ENCODE data around the gene CKS1B. TPM values are rescaled to one million over a fixed set of nuclear protein-coding genes. Genes with fewer than 3 reads are reported as not detected.

CKS1B gene
- total and polyA plus RNA-seq, 9 of the 15 experiments (the other 6 are each of a cell fraction or from before 2014, with no cell fraction given): 215 to 1,103 (median 460) TPM

DNA sequence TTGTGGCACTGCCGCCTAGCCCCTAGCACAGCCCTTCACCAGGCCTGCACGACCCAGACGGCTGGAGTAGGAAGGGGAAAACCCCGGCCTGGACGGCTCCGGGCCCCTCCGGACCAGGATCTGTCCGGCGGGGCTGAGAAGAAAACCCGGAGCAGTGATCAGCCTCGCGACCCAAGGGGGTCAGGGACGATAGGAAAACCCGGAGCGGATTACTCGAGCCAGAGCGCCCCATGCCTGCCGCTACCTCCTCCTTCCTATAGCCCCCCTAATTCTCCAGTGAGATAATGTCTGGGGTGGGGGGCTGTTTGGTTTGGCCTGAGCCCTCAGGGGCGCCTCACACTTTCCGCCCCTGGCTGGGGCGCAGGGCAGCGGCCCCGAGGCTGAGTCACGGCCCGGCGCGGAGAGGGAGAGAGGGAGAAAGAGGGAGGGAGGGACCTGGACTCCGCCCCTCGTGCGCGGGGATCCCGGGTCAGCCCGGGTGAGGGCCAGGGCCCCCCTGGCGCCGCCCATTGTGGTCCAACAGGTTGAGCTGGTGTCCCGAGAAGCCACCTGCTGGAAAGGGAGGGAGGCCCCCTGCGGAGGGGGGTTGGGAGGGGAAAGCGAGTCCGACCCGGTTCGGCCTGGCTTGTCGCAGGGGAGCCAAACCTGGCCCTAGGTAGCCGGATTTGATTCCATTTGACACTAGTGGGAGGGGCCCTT lies 26.4 kb downstream of the CKS1B start:
- Histone ChIP-seq H4K20me1 (replicated peaks; ENCODE audit: control insufficient read depth, insufficient read depth, low read length) (no peaks in the 10 kb centered on the region), H3K9me1 (ENCODE audit: control insufficient read depth, insufficient read depth, low read length) (no peaks in the 10 kb centered on the region), H3K36me3 (ENCODE audit: control insufficient read depth, insufficient read depth, low read length) (peaks cover 15% of the 10 kb centered on the region; the same call in 2 of the 3 replicates), H3K27me3 (ENCODE audit: control insufficient read depth in 2 of 2, insufficient read depth in 2 of 2, low read length in 2 of 2) (no peaks in the 10 kb centered on the region), H3K9ac (ENCODE audit: insufficient read depth in 1 of 2, low read depth in 2 of 2, low read length in 2 of 2) (peak overlapping the region; percentile 89 to 96), H3K4me1 (replicated peaks in 1 of 2; ENCODE audit: control insufficient read depth in 2 of 2, insufficient read depth in 2 of 2, low read length in 2 of 2) (peaks cover 31 to 65% of the 10 kb centered on the region in 2 experiments), H3K79me2 (ENCODE audit: control insufficient read depth, insufficient read depth, low read length) (peaks cover 40% of the 10 kb centered on the region), H3K4me3 (peak overlapping the region; percentile 71), H3K27ac (ENCODE audit: extremely low read depth, low read depth, low read length) (peak overlapping the region; percentile 97), H2AFZ (ENCODE audit: low read depth, low read length) (peak overlapping the region; percentile 93), H3K4me2 (ENCODE audit: insufficient read depth, low read length) (peak overlapping the region; percentile 98), H3K9me3 (replicated peaks; ENCODE audit: control insufficient read depth, insufficient read depth, low read depth, low read length) (no peaks in the 10 kb centered on the region)
- DNase-seq (ENCODE audit: extremely low read depth in 1 of 4, low spot score in 3 of 4) (peak; percentile 80 to 97 (median 86)), FAIRE-seq (peak; percentile 84), ATAC-seq (peak; percentile 73)
- ChIA-PET CTCF (ENCODE audit: low intra/inter-chr PET ratio) (interaction anchor here (1.3 to 1.6 kb wide), 2 partner anchors 17 to 40 kb away, joined by 6 read pairs; partner anchors contain the start of gene PYGO2), POLR2A (interaction anchor here (0.6 to 8.2 kb wide), 15 partner anchors 9 to 1434 kb away, joined by 3 to 80 read pairs (median 3); partner anchors contain the start of genes FLAD1 and PBXIP1)
- in situ Hi-C loops (cut with MboI): no loop called here
- intact Hi-C loops (cut with micrococcal nuclease): loop anchor here (1.0 to 5.0 kb wide), 5 partner anchors 27 to 444 kb away; partner anchors contain the start of genes CKS1B, EFNA3, PYGO2 and UBE2Q1
- no TSS peak for BruUV-seq (replicated peaks)
- WGBS (ENCODE audit: insufficient coverage, low coverage, missing lambda C conversion rate): 0% methylated on average over 21 of the region's 43 CpGs
- TF ChIP-seq RBM17 (IDR thresholded peaks at IDR 0.05; ENCODE audit: borderline replicate concordance, low read depth, low read length) (no peak), TBL1XR1 (IDR thresholded peaks at IDR 0.05; ENCODE audit: low read length in 2 of 2) (peak; percentile 45 to 56; a peak in 1 of 4 replicates), TSHZ1 (CRISPR knock-in tag; IDR thresholded peaks at IDR 0.05) (0 out of 2 replicates have a peak, but pooled peaks have one; percentile 8), PHF20 (IDR thresholded peaks at IDR 0.05; ENCODE audit: partially characterized antibody) (peak; percentile 45), GTF2A2 (tag; IDR thresholded peaks at IDR 0.05) (peak; percentile 58; the same call in 1 of the 2 replicates), KLF13 (tag; IDR thresholded peaks at IDR 0.05; ENCODE audit: borderline replicate concordance, low read depth) (peak; percentile 37; the same call in 1 of the 2 replicates), HNRNPLL (IDR thresholded peaks at IDR 0.05; ENCODE audit: low read depth, low read length, poor library complexity, severe bottlenecking) (peak; percentile 46)
- TF ChIP-seq, protein P1, sequence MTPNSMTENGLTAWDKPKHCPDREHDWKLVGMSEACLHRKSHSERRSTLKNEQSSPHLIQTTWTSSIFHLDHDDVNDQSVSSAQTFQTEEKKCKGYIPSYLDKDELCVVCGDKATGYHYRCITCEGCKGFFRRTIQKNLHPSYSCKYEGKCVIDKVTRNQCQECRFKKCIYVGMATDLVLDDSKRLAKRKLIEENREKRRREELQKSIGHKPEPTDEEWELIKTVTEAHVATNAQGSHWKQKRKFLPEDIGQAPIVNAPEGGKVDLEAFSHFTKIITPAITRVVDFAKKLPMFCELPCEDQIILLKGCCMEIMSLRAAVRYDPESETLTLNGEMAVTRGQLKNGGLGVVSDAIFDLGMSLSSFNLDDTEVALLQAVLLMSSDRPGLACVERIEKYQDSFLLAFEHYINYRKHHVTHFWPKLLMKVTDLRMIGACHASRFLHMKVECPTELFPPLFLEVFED (CRISPR knock-in tag; conservative IDR thresholded peaks at IDR 0.05): peak; percentile 67
- TF ChIP-seq, protein P2, sequence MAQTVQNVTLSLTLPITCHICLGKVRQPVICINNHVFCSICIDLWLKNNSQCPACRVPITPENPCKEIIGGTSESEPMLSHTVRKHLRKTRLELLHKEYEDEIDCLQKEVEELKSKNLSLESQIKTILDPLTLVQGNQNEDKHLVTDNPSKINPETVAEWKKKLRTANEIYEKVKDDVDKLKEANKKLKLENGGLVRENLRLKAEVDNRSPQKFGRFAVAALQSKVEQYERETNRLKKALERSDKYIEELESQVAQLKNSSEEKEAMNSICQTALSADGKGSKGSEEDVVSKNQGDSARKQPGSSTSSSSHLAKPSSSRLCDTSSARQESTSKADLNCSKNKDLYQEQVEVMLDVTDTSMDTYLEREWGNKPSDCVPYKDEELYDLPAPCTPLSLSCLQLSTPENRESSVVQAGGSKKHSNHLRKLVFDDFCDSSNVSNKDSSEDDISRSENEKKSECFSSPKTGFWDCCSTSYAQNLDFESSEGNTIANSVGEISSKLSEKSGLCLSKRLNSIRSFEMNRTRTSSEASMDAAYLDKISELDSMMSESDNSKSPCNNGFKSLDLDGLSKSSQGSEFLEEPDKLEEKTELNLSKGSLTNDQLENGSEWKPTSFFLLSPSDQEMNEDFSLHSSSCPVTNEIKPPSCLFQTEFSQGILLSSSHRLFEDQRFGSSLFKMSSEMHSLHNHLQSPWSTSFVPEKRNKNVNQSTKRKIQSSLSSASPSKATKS (CRISPR knock-in tag; IDR thresholded peaks at IDR 0.05): no peak
- TF ChIP-seq, protein P3, sequence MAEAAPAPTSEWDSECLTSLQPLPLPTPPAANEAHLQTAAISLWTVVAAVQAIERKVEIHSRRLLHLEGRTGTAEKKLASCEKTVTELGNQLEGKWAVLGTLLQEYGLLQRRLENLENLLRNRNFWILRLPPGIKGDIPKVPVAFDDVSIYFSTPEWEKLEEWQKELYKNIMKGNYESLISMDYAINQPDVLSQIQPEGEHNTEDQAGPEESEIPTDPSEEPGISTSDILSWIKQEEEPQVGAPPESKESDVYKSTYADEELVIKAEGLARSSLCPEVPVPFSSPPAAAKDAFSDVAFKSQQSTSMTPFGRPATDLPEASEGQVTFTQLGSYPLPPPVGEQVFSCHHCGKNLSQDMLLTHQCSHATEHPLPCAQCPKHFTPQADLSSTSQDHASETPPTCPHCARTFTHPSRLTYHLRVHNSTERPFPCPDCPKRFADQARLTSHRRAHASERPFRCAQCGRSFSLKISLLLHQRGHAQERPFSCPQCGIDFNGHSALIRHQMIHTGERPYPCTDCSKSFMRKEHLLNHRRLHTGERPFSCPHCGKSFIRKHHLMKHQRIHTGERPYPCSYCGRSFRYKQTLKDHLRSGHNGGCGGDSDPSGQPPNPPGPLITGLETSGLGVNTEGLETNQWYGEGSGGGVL (CRISPR knock-in tag; IDR thresholded peaks at IDR 0.05): no peak
